BLaER1 (cell line): ENCODE measurements around the gene ADGRG4.
"Not testable (repeated sequence)": the region's sequence is repeated elsewhere in the genome, so short reads cannot be mapped to it uniquely, and the experiment has no call there.

Experiments
- H3K27ac ChIP-seq: shearing (Covaris generic); formaldehyde crosslinking; 2 replicates; pipeline ENCODE4 v1.8.1; 2022
- H3K27me3 ChIP-seq: shearing (Covaris generic); formaldehyde crosslinking; 2 replicates; pipeline ENCODE4 v1.8.1; 2022
- H3K36me3 ChIP-seq: shearing (Covaris generic); formaldehyde crosslinking; 2 replicates; pipeline ENCODE4 v1.8.1; 2022
- H3K4me1 ChIP-seq: shearing (Covaris generic); formaldehyde crosslinking; 2 replicates; pipeline ENCODE4 v1.8.1; 2022
- H3K4me2 ChIP-seq: shearing (Covaris generic); formaldehyde crosslinking; 2 replicates; pipeline ENCODE4 v1.8.1; 2022
- H3K4me3 ChIP-seq: shearing (Covaris generic); formaldehyde crosslinking; 2 replicates; pipeline ENCODE4 v1.8.1; 2022
- H3K9ac ChIP-seq: shearing (Covaris generic); formaldehyde crosslinking; 2 replicates; pipeline ENCODE4 v1.8.1; 2022
- H3K9me3 ChIP-seq: shearing (Covaris generic); formaldehyde crosslinking; 2 replicates; pipeline ENCODE4 v1.8.1; 2022
- H4K20me1 ChIP-seq: shearing (Covaris generic); formaldehyde crosslinking; 2 replicates; pipeline ENCODE4 v1.8.1; 2022
- Cebpa-rat ChIP-seq: shearing (Covaris generic); IDR thresholded peaks from 2 replicates; pipeline ENCODE4 v1.8.1; 2022

The ADGRG4 gene

GRCh38 chrX:136405126-136405525 lies 104.4 kb downstream of the ADGRG4 start:
- no peak for TF ChIP-seq Cebpa-rat
- peaks cover 5% of the 10 kb centered on the region; the same call in 1 of the 2 replicates for H4K20me1 ChIP-seq
- no peaks in the 10 kb centered on the region for H3K36me3 ChIP-seq
- no peak overlapping the region for H3K27ac ChIP-seq
- no peak overlapping the region for H3K4me3 ChIP-seq
- H3K4me2 ChIP-seq: no peak overlapping the region
- H3K9me3 ChIP-seq: no peaks in the 10 kb centered on the region
- no peak overlapping the region for H3K9ac ChIP-seq
- H3K4me1 ChIP-seq: no peaks in the 10 kb centered on the region
- H3K27me3 ChIP-seq: peaks cover 96% of the 10 kb centered on the region

- no peak for TF ChIP-seq Cebpa-rat
- H3K27me3 ChIP-seq: peaks cover 43% of the 10 kb centered on the region
- H3K4me3 ChIP-seq: no peak overlapping the region
- no peaks in the 10 kb centered on the region for H3K4me1 ChIP-seq
- H3K36me3 ChIP-seq: no peaks in the 10 kb centered on the region
- no peaks in the 10 kb centered on the region for H4K20me1 ChIP-seq
- no peak overlapping the region for H3K27ac ChIP-seq
- H3K9ac ChIP-seq: no peak overlapping the region
- H3K4me2 ChIP-seq: no peak overlapping the region
- no peaks in the 10 kb centered on the region; the same call in 1 of the 2 replicates for H3K9me3 ChIP-seq
These were observed 117.0 kb downstream of the ADGRG4 start for GRCh38 chrX:136417806-136418205.

GRCh38 chrX:136421338-136421737 lies 120.6 kb downstream of the ADGRG4 start:
- Histone ChIP-seq H3K4me3 (no peak overlapping the region), H3K27ac (no peak overlapping the region), H3K36me3 (no peaks in the 10 kb centered on the region), H3K27me3 (peaks cover 34% of the 10 kb centered on the region), H3K9me3 (peaks cover 4% of the 10 kb centered on the region; the same call in 1 of the 2 replicates), H3K9ac (no peak overlapping the region), H3K4me2 (no peak overlapping the region), H3K4me1 (no peaks in the 10 kb centered on the region), H4K20me1 (no peaks in the 10 kb centered on the region)
- no peak for TF ChIP-seq Cebpa-rat

GRCh38 chrX:136423724-136424123 lies 123.0 kb downstream of the ADGRG4 start:
- Histone ChIP-seq H3K9ac (no peak overlapping the region), H3K27me3 (peaks cover 23% of the 10 kb centered on the region), H3K36me3 (no peaks in the 10 kb centered on the region), H3K27ac (no peak overlapping the region), H4K20me1 (no peaks in the 10 kb centered on the region), H3K9me3 (peaks cover 4% of the 10 kb centered on the region; the same call in 1 of the 2 replicates), H3K4me2 (no peak overlapping the region), H3K4me3 (no peak overlapping the region), H3K4me1 (no peaks in the 10 kb centered on the region)
- TF ChIP-seq Cebpa-rat: no peak

- H3K9me3 ChIP-seq: peaks cover 4% of the 10 kb centered on the region; the same call in 1 of the 2 replicates
- no peak overlapping the region for H3K27ac ChIP-seq
- no peak for TF ChIP-seq Cebpa-rat
- no peaks in the 10 kb centered on the region for H3K36me3 ChIP-seq
- no peaks in the 10 kb centered on the region for H4K20me1 ChIP-seq
- H3K27me3 ChIP-seq: peaks cover 23% of the 10 kb centered on the region
- no peak overlapping the region for H3K9ac ChIP-seq
- no peaks in the 10 kb centered on the region for H3K4me1 ChIP-seq
- no peak overlapping the region for H3K4me3 ChIP-seq
- H3K4me2 ChIP-seq: no peak overlapping the region
These were observed 125.2 kb downstream of the ADGRG4 start for GRCh38 chrX:136425996-136426395.

GRCh38 chrX:136431625-136432024 lies 130.9 kb downstream of the ADGRG4 start:
- H3K4me3 ChIP-seq: no peak overlapping the region
- no peaks in the 10 kb centered on the region for H3K9me3 ChIP-seq
- H3K27me3 ChIP-seq: peaks cover 61% of the 10 kb centered on the region
- no peaks in the 10 kb centered on the region for H3K4me1 ChIP-seq
- no peak for TF ChIP-seq Cebpa-rat
- H3K4me2 ChIP-seq: no peak overlapping the region
- H3K27ac ChIP-seq: no peak overlapping the region
- H4K20me1 ChIP-seq: no peaks in the 10 kb centered on the region
- H3K36me3 ChIP-seq: no peaks in the 10 kb centered on the region
- H3K9ac ChIP-seq: no peak overlapping the region

- no peaks in the 10 kb centered on the region for H3K4me1 ChIP-seq
- no peaks in the 10 kb centered on the region for H3K9me3 ChIP-seq
- H3K4me2 ChIP-seq: no peak overlapping the region
- H3K27ac ChIP-seq: no peak overlapping the region
- H4K20me1 ChIP-seq: no peaks in the 10 kb centered on the region
- H3K36me3 ChIP-seq: no peaks in the 10 kb centered on the region
- H3K9ac ChIP-seq: no peak overlapping the region
- H3K27me3 ChIP-seq: peaks cover 63% of the 10 kb centered on the region
- TF ChIP-seq Cebpa-rat: no peak
- H3K4me3 ChIP-seq: no peak overlapping the region
These were observed 137.0 kb downstream of the ADGRG4 start for GRCh38 chrX:136437774-136438173.

GRCh38 chrX:136438192-136438591 lies 137.4 kb downstream of the ADGRG4 start:
- Histone ChIP-seq H3K4me1 (no peaks in the 10 kb centered on the region), H3K27me3 (peaks cover 59% of the 10 kb centered on the region)

GRCh38 chrX:136445674-136446073 lies 144.9 kb downstream of the ADGRG4 start:
- H3K9ac ChIP-seq, H3K4me2 ChIP-seq, H3K4me3 ChIP-seq, H3K9me3 ChIP-seq, H4K20me1 ChIP-seq, H3K4me1 ChIP-seq, H3K36me3 ChIP-seq, H3K27ac ChIP-seq: not testable (repeated sequence)
- peaks cover 29% of the 10 kb centered on the region for H3K27me3 ChIP-seq

More at GRCh38 chrX:136438192-136438591, 137.4 kb downstream of the ADGRG4 start:
- no peak overlapping the region for H3K27ac ChIP-seq
- no peak overlapping the region for H3K9ac ChIP-seq
- no peaks in the 10 kb centered on the region for H4K20me1 ChIP-seq
- H3K4me3 ChIP-seq: no peak overlapping the region
- no peaks in the 10 kb centered on the region for H3K36me3 ChIP-seq
- no peak for TF ChIP-seq Cebpa-rat
- H3K9me3 ChIP-seq: no peaks in the 10 kb centered on the region
- no peak overlapping the region for H3K4me2 ChIP-seq

- no peak for TF ChIP-seq Cebpa-rat
- H3K9ac ChIP-seq: no peak overlapping the region
These were observed 145.4 kb downstream of the ADGRG4 start for GRCh38 chrX:136446208-136446607.

GRCh38 chrX:136447308-136447707 lies 146.5 kb downstream of the ADGRG4 start:
- Histone ChIP-seq H3K4me1 (no peaks in the 10 kb centered on the region), H3K36me3 (no peaks in the 10 kb centered on the region), H3K9me3 (no peaks in the 10 kb centered on the region), H3K4me2 (no peak overlapping the region), H3K4me3 (no peak overlapping the region), H3K9ac (no peak overlapping the region), H3K27me3 (peaks cover 29% of the 10 kb centered on the region), H4K20me1 (no peaks in the 10 kb centered on the region), H3K27ac (no peak overlapping the region)
- no peak for TF ChIP-seq Cebpa-rat

More at GRCh38 chrX:136446208-136446607, 145.4 kb downstream of the ADGRG4 start:
- H3K27ac ChIP-seq: no peak overlapping the region
- no peak overlapping the region for H3K4me2 ChIP-seq
- H4K20me1 ChIP-seq: no peaks in the 10 kb centered on the region
- no peak overlapping the region for H3K4me3 ChIP-seq
- no peaks in the 10 kb centered on the region for H3K9me3 ChIP-seq
- peaks cover 29% of the 10 kb centered on the region for H3K27me3 ChIP-seq
- no peaks in the 10 kb centered on the region for H3K4me1 ChIP-seq
- H3K36me3 ChIP-seq: no peaks in the 10 kb centered on the region
